Stimulated activated CD4-positive, alpha-beta T cell treated with anti-CD3 and anti-CD28 coated beads, TNF-alpha, amount 100 ng/mL, for 24 hours (primary cell): ENCODE measurements around the gene GHRHR.

Source experiments
- DNase-seq, 3 experiments: peaks; one replicate each; pipeline ENCODE4 v3.0.0-alpha.2; 2020; ENCODE audit warnings: low read depth in 3 of 3

Gene GHRHR

DNA sequence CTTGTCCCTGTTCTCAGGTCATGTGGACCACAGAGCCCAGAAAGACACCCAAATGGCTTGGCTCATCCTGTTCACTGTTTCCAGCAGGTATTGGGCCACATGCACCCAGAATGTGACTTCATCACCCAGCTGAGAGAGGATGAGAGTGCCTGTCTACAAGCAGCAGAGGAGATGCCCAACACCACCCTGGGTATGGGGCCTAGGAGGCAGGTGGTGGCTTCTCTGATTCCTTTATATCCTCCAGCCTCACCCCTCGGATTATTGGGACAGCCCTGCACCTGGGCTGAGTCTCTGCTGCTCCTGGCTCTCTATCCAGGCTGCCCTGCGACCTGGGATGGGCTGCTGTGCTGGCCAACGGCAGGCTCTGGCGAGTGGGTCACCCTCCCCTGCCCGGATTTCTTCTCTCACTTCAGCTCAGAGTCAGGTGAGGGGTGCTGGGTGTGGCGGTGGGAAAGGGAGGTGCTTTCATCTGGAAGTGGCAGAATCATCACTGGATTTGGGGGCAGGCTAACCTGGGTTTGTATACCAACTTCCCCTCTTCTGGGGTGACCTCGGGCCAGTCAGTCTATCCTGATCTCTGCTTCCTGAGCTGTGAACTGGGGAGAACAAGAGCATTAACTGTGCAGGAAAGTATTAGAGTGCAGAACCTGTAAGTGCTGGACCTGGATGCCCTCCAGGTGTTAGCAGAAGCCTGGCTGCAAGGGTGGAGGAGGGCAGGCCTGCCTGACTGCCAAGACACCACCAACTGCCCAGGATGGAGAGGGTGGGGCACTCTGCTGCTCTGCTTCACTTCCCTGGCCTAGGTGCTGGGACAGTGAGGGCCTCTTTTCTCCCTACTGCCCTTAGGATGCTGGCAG is 5.2 kb downstream of the GHRHR start:
- no peak for DNase-seq

DNA sequence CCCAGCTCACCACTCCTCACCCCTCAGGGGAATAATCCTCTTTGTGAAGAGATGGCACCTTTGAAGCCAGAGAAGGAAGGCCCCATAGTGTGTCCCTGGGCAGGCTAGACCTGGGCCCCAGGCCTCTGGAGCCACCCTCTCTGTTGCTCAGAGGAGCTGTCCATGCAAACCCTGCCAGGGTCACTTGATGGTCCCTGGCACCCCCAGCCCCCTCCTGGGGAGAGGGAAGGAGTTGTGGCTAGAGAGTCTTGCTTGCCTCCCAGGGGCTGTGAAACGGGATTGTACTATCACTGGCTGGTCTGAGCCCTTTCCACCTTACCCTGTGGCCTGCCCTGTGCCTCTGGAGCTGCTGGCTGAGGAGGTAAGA is 5.8 kb downstream of the GHRHR start:
- no peak for DNase-seq

GRCh38 chr7:30970074-30970473 is 6.3 kb downstream of the GHRHR start:
- no peak for DNase-seq

GRCh38 chr7:30970594-30971094 is 6.9 kb downstream of the GHRHR start:
- DNase-seq = no peak

- no peak for DNase-seq
Measured at GRCh38 chr7:30971440-30971839, 7.7 kb downstream of the GHRHR start.

DNA sequence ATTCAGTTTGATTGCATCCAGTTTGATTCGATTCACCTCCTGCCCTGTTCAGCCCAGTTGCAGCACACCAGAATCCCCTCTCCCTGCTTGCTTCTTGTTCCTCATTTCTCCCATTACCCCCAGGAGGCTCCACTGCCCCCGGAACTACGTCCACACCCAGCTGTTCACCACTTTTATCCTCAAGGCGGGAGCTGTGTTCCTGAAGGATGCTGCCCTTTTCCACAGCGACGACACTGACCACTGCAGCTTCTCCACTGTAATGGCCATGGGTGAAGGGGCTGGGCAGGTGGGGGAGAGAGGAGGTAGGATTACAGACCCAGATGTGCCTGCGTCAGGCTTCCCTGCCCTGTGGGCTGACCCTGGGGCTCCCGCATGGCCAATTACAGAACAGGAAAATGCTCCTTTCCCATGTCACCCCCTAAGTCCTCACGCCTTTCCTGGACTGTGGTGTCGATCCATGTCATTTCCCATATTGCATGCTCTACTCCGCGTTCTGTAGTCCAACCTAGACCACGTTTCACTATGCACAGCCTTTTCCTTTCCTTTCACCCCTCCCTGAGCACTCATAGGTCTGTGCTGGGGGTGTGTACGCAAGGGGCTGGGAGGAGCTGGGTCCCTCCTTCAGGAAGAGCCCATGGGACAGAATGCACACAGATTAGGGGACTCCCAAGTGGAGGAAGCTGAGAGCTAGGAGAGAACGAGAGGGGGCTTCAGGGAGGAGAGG is 8.2 kb downstream of the GHRHR start:
- no peak for DNase-seq

- DNase-seq = no peak
Measured at GRCh38 chr7:30973292-30973691, 9.5 kb downstream of the GHRHR start.

GRCh38 chr7:30973791-30974604 is 10.2 kb downstream of the GHRHR start:
- no peak for DNase-seq

DNA sequence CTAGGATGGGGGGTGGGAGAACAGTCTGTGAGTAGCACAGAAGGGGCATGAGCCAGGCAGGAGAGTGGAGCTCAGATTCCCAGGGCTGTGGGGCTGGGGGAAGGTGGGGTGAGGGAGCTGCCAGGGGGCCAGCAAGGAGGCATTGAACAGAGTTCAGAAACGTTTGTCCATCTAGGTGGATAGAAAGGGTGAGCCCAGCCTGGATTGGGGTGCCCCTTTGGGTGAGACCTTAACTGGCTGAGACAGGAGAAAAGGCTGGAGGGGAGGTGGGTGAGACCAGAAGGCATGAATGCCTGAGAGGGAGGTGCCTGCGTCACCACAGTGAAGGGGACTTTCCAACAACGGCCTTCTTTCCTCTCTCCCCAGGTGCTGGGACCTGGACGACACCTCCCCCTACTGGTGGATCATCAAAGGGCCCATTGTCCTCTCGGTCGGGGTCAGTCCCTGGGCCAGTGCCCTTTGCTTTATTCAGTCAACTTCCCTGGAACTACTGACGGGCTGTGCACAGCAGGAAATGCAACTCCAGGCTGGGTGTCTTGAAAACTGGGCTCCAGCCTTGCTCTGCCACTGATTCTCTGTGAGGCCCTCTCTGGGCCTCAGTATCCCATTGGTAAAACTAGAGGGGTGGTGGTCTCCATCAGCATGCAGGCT is 11.0 kb downstream of the GHRHR start:
- peak in 1 of 3 experiments; percentile 43 for DNase-seq

- DNase-seq = no peak
Measured at GRCh38 chr7:30975256-30975899, 11.6 kb downstream of the GHRHR start.

- no peak for DNase-seq
Measured at GRCh38 chr7:30976381-30976780, 12.6 kb downstream of the GHRHR start.

DNA sequence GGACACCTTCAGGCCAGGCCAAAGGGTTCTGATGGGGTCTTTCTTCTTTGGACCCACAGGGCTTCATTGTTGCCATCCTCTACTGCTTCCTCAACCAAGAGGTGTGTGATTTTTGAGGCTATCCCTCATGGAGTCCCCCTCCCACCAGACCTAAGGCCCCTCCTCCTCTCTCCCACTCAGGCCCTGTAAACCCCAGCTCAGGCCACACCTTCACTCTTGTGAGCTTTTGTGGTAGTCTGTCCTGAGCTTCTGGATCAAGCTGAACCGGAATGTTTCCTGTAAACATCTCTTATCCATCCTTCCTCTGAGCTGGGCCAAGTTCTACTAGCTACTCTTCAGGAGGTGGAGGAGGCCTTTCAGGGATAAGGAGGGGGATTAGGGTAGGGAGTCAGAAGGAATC is 13.5 kb downstream of the GHRHR start:
- DNase-seq = no peak

DNA sequence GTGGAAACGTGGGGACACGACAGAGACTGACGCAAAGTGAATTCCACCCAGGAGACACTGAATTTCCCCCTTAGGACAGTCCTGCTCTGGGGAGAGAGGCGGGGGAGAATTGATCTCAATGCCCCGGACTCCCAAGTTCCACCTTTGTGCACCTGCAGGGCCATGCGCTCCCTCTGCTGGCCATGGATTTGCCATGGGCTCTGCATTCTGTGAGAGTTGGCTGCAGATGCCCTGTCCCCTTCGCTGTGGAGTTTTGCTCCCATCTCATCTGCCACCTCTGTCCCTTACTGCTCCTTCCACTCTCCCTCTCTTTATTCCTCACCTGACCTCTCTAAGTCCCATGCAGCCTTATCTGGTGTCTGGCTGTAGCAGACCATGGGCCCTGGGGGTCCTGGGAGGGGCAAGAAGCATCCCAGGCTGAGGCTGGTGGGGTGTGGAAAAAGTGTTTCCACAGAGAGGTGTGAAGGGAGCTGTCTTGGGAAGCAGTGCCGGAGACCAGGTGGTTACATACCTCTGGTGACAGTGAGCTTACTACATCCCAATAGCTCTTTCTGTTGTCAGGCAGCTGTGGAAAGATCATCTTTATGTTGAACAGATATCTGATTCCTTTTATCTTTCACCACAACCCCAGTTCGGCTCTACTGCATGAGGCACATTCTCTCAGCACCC is 14.3 kb downstream of the GHRHR start:
- peak in 1 of 3 experiments; percentile 13 for DNase-seq

GRCh38 chr7:30979027-30979426 is 15.3 kb downstream of the GHRHR start:
- DNase-seq = no peak

- no peak for DNase-seq
Measured at GRCh38 chr7:30980194-30980593, 16.4 kb downstream of the GHRHR start.

- DNase-seq = no peak
Measured at GRCh38 chr7:30980751-30981150, 17.0 kb downstream of the GHRHR start.

GRCh38 chr7:30983042-30983913 is 19.5 kb downstream of the GHRHR start:
- peak; percentile 41 to 78 (median 57) for DNase-seq

DNA sequence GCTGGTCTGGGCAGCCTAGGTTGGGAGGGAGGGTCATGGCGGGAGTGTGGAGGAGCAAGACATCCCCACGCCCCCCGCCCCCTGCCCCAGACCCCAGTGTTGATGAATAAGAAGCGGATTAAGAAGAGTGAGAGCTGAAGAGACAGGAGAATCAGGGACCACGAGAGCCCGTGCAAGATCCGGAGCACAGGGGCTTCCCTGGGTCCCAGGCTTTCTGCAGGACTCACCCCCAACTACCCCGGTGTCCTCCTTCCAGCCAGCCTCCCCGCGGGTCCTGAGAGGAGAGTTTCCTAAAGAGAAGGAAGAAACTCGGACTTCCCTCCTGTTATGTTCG is 20.1 kb downstream of the GHRHR start:
- no peak for DNase-seq

DNA sequence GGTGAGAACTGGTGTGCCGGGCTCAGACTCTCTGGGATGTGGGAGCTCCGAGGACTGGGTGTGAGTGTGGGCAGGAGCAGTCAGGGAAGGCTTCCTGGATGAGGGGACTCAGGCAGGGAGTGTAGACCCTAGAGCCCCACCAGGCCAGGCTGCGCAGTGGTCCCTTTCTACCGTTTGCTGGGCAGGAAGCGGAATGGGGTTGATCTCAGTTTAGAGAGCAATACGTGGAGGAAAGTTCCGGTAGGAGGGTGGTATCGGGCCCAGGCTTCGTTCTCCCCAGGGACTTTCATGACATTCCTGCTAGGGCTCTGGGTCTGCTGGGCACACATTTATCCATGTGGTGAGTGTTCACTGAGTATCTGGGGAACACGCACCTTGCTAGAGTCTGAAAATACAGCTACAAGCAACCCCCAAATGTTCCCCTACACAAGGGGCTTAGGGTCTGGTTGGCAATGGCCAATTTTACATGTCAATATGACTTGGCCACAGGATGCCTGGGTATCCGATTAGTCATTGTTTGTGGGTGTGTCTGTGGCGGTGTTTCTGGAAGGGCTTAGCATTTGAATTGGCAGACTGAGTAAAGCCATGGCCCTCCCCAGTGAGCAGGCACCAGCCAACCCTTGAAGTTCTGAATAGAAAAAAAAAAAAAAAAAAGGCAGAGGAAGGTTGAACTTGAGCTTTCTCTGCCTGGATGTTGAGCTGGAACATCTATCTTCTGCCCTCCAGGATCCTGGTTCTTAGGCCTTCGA is 20.8 kb downstream of the GHRHR start:
- no peak for DNase-seq
